ENCODE results near the gene SLC43A2.

Gene SLC43A2

GRCh38 chr17:1591474-1592090, 37.1 kb downstream of the SLC43A2 start:
- DNase-seq (ENCODE audit: low spot score) = peak; percentile 23
- TF ChIP-seq, protein P1, sequence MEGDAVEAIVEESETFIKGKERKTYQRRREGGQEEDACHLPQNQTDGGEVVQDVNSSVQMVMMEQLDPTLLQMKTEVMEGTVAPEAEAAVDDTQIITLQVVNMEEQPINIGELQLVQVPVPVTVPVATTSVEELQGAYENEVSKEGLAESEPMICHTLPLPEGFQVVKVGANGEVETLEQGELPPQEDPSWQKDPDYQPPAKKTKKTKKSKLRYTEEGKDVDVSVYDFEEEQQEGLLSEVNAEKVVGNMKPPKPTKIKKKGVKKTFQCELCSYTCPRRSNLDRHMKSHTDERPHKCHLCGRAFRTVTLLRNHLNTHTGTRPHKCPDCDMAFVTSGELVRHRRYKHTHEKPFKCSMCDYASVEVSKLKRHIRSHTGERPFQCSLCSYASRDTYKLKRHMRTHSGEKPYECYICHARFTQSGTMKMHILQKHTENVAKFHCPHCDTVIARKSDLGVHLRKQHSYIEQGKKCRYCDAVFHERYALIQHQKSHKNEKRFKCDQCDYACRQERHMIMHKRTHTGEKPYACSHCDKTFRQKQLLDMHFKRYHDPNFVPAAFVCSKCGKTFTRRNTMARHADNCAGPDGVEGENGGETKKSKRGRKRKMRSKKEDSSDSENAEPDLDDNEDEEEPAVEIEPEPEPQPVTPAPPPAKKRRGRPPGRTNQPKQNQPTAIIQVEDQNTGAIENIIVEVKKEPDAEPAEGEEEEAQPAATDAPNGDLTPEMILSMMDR (IDR thresholded peaks at IDR 0.05; ENCODE audit: extremely low read depth, missing control alignments) = no peak

DNA sequence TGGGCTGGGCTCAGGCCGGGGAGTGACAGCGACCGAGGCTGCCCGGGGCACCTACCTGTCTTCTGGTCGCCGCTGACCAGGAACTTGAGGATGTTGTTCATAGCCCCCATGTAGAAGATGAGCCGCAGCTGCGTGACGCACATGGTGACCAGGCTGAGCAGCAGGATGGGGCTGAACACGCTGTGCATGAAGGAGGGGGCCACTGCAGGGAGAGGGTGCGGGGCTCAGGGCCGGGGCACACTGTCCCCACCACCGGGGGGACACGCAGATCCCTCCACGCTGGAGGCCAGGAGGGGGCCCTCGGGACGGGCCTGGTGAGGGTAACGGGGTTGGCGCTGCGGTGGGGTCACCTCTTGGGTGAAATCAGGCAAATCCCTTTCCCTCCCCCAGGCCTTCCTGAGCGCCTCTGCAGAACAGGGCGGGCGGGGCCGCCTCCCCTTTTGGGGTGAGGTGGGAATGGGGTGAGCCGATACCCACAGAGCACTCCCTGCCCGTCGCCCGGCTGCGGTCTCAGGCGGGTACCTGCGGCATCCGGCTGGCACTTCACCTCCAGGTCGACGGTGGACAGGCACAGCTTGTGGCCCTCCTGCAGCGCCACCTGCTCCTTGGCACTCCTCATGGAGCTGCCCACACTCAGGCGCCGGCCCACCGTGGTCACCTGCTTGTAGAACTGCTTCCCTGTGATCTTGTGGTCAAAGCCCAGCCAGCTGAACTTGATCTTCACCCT, 37.7 kb downstream of the SLC43A2 start:
- TF ChIP-seq, protein P1 (IDR thresholded peaks at IDR 0.05; ENCODE audit: extremely low read depth, missing control alignments) = no peak
- DNase-seq (ENCODE audit: low spot score) = peak; percentile 30

DNA sequence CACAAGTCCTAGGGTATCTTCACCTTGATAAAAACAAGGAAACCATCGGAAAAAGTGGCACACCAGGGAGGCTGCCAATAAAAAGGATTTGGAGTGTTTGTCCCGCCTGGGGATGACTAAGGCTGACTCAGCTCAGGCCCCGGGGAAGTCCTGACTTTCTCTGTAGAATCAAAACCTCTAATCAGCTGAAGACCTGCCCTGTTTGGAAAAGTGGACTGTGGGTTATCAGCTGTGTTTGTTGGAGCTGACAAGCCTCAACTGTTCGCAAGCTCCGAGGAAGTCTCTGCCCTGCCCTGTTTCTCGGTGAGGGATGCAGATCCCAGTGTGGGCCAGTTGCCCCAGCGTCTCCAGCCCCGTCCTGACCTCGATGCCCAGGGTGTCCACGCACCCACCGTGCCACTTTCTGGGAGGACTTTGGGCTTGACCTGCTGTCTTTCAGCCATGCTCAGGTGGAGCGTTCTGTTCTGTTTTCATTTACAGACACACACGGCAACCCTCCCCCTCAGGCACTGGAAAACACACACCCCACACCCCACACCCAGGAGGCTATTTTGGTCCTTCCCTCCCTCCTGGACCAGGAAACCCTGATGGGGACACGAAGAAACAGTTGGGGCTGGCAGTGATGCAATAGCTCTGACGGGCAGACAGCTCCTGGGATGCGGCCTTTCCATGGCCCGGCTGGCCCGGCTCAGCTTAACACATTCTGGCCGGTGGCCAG, 38.4 kb downstream of the SLC43A2 start:
- TF ChIP-seq, protein P1 (IDR thresholded peaks at IDR 0.05; ENCODE audit: extremely low read depth, missing control alignments) = no peak
- peak; percentile 62 for DNase-seq (ENCODE audit: low spot score)

DNA sequence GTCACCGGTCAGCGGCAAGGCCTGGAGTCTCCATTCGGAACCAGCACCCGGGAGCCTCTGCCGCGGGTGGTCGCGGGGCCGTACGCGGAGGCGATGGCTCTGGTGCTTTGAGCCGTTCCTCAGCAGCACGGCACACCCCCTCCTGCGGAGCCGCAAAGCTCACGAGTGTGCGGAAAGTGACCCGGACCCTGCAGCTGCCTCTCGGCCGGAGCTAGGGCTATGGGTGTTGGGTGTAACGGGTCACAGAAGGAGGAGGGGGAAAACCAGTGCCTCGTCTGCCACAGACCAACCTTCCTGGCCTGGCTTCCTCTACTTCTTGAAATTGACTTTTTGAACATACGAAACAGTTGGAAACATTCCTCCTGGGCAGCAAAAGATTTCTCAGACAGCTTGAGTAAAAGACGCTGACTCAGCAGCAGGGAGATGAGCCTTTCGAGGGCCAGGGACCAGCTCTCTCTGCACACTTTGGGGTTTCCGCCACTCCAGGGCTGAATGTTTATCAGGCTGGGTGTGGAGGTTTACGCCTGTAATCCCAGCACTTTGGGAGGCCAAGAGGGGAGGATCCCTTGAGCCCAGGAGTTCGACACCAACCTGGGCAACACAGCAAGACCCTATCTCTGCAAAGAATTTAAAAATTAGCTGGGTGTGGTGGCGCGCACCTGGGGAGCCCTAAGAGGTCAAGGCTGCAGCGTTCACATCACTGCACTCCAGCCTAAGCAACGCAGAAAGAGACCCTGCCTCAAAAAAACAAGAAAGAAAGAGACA, 39.6 kb downstream of the SLC43A2 start:
- TF ChIP-seq, protein P1 (IDR thresholded peaks at IDR 0.05; ENCODE audit: extremely low read depth, missing control alignments) = no peak
- DNase-seq (ENCODE audit: low spot score) = peak; percentile 19

DNA sequence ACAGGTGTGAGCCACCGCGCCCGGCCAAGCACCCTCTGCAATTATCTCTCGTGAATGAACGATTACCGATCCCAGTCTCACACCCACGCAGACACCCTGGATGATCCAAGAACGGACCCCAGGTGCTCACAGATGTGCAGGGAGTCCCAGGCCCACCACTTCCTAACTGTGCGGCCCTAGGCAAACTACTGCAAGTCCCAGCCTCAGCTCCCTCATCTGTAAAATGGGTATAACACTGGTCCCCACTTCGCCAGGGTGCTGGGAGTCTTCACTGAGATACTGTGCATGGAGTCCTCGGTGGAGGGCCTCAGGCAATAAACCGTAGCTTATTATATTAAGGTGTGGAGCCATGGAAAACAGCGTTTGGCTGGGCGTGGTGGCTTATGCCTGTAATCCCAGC, 44.5 kb downstream of the SLC43A2 start:
- TF ChIP-seq, protein P1 (IDR thresholded peaks at IDR 0.05; ENCODE audit: extremely low read depth, missing control alignments) = no peak
- no peak for DNase-seq (ENCODE audit: low spot score)

DNA sequence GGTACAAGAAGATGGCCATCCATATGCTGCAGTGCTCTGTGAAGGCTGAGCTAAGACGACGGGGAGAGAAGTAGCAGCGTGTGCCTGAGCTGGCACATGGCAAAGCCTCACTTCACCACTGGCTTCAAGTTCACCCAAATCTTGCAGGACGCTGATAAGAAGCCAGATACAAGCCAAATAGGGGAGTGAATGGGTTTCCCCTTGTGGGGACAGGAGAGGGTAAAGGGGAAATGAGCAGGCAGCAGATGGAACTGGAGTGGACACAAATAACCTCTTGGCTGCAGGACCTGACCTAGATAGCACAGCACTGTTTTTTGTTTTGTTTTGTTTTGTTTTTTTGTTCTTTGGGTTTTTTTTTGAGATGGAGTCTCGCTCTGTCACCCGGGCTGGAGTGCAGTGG, 45.1 kb downstream of the SLC43A2 start:
- no peak for DNase-seq (ENCODE audit: low spot score)
- TF ChIP-seq, protein P1 (IDR thresholded peaks at IDR 0.05; ENCODE audit: extremely low read depth, missing control alignments) = no peak

All from GM20000 (cell line).